DMS114 treated with DMSO at 0.1 percent for 48 hours (cell line): ENCODE data around the gene CACNA2D2.
A peak's percentile ranks its signal among the peaks of the same experiment; 100 is the strongest.

Experiments used
- DNase-seq: peaks from one replicate; lab custom pipeline; 2025; ENCODE audit not compliant: unreplicated experiment; lab: John Stamatoyannopoulos, UW

The CACNA2D2 gene

GRCh38 chr3:50331364-50331907 lies 172.0 kb downstream of the CACNA2D2 start:
- no peak for DNase-seq

DNA sequence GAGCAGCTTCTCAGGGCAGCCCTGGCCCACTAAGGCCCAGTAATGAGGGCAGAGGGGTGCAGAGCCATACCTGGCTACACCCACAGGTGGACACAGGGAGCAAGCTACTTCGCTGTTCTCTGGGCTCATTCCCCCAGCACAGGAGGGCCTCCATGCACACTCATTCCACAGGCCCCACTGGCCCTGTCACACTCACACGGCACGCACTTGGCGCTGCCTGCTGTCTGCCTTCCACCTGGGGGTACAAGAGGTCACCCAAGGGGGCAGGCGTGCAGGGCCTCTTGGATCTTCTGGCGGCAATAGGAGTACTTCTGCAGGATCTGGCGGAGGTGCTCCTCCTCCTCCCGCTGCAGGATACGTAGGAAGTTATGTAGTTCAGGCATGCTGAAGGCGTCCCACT lies 173.1 kb downstream of the CACNA2D2 start:
- no peak for DNase-seq

DNA sequence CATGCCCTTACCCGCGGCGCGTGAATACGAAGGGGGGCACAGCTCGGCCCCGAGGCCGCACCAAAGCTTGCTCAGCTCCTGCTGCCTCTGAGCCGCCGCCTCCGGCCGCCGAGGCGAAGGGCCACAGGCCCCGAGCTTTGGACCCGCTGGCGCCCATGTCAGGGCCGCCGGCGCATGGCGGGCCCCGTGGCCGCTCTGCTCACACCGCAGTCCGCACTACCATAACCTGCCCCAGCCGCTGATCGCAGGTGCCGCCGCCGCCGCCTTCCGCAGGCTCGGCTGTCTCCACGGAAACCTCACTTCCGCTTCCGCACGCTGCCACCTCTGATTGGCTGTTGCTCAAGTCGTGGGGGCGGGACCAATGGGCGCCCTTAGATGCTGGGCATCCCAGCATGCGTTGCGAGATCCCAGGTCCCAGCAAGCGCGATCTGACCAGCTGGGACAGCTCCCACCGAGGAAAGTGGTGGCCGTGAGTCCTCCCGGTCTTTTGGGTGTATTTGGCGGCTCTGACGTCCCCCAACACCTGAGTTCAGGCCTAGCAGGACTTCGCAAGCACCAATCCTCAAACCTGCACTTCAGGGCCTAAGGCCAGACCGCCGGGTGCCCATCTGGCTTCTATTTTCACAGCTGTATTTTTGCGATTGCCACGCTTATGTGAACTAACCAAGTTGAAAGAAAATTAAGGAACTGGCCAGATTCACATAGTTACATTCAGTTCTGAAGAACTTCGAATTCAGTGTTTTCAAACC lies 175.3 kb downstream of the CACNA2D2 start, which contains the start of gene TUSC2:
TSS of gene TUSC2 (minus strand) at position 281 of the 749 bp plus-strand sequence. CDS start at position 157, 124 bp downstream.
- DNase-seq: peak; percentile 77

- DNase-seq: no peak
These were observed 176.3 kb downstream of the CACNA2D2 start for GRCh38 chr3:50327129-50327528.

- DNase-seq: no peak
These were observed 177.3 kb downstream of the CACNA2D2 start for GRCh38 chr3:50326182-50326541.

GRCh38 chr3:50325497-50326181 lies 177.8 kb downstream of the CACNA2D2 start:
- no peak for DNase-seq

DNA sequence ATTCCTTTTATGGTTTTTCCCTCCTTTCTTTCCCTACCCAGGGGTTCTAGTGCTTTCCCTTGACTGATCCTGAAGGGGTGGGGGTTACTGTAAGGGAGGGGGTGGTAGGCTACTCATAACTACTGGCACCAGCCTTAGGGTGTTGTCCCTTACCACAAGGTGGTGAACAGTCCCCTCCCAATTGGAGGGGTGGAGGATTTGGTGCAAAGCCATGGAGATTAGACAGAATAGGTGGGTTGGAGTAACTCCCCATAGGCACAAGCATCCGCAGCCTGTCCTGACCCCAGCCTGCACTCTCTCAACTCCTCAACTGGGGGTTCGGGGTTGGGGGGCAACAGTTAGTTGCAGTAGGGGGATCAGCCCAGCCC lies 178.3 kb downstream of the CACNA2D2 start:
- no peak for DNase-seq

DNA sequence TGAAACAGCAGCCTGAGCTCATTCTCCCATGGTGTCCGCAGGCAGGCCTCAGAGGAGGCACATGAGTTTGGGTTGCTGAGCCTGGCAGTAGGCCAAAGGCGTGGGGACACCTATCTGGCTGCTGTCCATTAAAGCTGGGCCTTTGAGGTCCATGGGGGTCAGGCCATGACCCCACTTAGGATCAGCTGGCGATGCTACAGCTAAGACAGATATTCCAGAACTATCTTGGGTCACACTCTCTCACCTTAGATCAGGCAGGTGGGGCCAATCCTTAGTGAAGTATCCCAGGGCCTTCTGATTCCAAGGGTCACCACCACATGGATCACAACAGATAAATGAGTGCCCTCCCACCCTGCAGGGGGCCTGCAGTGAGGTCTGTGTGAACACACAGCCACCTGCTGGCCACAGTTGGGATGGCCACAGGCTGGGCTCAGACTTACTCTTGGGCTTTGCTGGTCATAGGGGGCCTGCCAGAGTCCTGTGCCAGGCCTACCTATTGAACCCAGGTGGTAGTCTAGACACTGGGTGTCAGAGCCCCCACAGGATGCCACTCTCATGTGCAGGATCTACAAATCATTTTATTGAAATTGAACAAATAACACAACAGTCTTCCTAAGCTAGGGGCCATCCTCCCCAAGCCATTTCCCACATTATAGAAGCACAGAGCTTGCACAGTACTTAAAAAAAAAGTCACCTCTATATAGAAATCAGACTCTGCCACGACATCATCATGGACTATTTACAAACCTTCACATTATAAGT lies 178.9 kb downstream of the CACNA2D2 start:
- peak; percentile 30 for DNase-seq

GRCh38 chr3:50323614-50324199 lies 179.7 kb downstream of the CACNA2D2 start:
- DNase-seq: no peak

DNA sequence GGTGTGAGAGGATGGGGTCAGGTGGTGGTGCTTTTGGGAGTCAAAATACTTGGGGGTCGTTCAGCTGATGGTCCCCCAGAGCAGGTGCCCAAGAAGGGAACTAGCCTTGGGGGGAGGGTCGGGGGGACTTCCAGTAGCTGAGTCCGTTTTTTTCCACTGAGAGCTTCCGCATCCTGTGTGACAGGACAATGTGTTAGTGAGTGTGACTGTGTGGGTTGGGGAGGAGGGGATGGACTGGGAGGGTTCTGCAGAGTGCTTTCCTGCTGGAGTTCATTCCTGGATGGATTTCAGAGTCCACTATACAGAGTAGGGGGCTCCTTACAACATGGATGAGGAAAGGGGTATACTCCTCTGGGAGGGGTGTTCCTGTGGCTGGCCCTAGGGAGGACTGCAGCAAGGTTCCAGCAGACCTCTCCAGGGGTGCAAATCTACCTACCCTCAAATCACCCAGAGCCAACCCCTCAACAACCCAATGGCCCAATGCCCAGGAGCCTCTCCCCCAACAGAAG lies 180.3 kb downstream of the CACNA2D2 start:
- DNase-seq: no peak

DNA sequence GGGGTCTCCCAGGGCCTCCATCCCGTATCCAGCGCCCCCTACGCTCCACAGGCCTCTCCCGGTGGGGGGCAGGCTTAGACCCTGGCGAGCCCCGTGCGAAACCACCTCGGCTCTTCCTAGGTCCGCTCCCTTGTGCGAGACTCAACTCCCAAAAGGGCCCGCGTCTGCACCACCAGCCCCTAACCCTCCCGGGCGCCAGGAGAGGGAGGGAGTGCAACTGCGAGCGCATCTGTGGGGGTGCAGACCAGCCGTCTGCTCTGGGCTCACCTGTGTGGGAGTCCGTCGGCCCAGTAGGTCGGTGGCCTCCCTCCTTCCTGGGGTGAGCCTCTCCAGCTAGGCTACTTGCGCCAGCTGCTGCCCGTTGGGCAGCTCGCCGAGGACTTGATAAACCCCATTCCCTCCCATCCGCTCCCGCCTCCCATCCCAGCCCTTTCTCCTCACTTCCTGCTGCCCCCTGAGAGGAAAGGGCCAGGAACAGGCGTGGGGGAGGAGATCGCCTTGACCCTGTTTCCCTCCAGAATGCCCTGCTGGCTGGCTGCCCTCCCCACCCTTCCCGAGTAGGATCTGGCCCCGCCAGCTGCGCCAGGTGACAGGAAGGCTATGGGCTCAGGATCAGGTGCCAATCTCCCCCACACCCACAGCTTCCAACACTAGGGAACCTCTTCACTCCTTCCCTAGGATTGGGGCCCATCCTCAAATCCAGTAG lies 180.9 kb downstream of the CACNA2D2 start, which contains the start of gene HYAL2:
TSS of gene HYAL2 (minus strand) at position 360 of the 706 bp plus-strand sequence. CDS start 2,256 bp downstream, outside the sequence.
- DNase-seq: no peak

- DNase-seq: no peak
These were observed 181.4 kb downstream of the CACNA2D2 start for GRCh38 chr3:50322115-50322385.

DNA sequence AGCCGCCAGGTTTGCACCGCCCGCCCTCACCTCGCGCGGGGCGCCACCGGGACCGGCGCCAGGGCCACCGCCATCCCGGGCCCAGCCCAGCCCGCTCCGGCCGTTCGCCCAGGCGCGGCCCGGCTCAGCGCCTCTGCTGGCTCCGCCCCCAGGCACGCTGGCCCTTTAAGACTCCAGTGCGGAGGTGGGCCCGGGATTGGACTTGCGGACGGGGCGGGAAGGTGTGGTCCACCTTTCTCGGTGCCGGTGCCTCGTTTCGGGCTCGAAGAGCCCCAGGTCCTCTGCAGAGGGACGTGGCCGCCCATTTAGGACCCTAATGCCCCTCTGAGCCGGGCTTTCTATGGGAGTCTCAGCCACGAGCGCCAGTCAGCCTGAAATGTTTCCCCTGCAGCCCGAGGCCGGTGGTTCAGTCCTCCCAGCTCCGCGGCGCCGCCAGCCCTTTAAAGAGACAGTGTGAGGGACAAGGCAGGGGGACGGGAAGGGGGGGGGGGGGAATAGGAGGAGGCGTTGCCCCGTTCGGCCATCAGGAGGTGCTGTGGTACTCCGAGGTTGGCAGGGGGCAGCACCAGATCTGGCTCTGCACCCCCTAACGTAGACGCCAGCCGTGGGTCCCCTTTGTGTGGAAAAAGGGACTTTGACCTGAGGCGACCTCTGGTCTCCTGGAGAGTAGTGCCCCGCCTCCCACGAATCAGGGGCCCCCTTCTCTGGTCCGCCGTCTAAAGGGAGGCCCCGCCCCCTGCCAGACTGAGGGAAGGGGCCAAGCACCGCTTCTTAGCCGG lies 181.9 kb downstream of the CACNA2D2 start:
- DNase-seq: peak; percentile 78

GRCh38 chr3:50320853-50321335 lies 182.5 kb downstream of the CACNA2D2 start:
- DNase-seq: no peak

GRCh38 chr3:50319894-50320625 lies 183.4 kb downstream of the CACNA2D2 start:
- DNase-seq: no peak

- no peak for DNase-seq
These were observed 184.1 kb downstream of the CACNA2D2 start for GRCh38 chr3:50319181-50319893.

DNA sequence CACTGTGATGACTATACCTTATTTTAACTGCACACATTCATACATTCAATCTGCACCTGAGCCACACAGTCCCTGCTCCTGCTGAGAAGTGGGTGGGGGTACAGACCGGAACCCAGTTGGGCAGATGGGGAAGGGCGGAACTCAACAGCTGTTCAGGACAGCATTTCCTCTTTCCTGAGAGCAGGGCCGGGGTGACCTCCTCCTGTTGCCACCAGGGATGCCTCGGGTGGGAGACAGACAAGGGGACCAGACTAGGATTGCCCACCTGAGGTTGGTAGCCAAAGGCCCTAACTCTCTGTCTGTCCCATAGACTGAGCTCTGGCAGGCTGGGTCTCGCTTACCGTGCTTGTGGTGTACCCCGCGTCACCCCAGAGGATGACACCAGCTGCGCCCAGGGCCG lies 184.8 kb downstream of the CACNA2D2 start:
- DNase-seq: no peak

- DNase-seq: no peak
These were observed 185.3 kb downstream of the CACNA2D2 start for GRCh38 chr3:50318163-50318562.
